Glomerular visceral epithelial cell (primary cell): ENCODE measurements around the gene RGS13.

Source experiments
- DNase-seq: peaks from one replicate; pipeline ENCODE4 v3.0.0-alpha.2; 2016; ENCODE audit errors: extremely low spot score

RGS13 gene, protein sequence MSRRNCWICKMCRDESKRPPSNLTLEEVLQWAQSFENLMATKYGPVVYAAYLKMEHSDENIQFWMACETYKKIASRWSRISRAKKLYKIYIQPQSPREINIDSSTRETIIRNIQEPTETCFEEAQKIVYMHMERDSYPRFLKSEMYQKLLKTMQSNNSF

DNA sequence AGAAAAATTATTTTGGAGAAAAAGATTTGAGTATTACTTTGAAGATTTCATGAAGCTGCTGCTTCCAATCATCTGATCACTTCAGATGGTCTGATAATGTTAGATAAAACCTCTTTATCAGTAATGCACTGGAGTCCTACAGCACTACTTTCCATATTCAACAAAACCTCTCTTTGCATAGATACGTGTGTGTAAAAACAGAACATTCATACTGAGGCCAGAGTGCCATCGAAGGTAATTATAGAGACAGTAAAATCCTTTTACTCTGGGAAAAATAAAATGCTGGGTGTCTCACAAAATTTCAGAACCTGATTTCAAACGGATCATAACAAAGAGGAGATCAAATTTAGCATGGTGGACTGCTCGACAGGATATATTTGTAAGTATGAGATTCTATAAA is at the start of gene RGS13:
Gene RGS13, plus strand, starts transcription at position 209 of the 400 bp plus-strand sequence. CDS start 8,188 bp downstream, outside the sequence.
- DNase-seq: no peak

DNA sequence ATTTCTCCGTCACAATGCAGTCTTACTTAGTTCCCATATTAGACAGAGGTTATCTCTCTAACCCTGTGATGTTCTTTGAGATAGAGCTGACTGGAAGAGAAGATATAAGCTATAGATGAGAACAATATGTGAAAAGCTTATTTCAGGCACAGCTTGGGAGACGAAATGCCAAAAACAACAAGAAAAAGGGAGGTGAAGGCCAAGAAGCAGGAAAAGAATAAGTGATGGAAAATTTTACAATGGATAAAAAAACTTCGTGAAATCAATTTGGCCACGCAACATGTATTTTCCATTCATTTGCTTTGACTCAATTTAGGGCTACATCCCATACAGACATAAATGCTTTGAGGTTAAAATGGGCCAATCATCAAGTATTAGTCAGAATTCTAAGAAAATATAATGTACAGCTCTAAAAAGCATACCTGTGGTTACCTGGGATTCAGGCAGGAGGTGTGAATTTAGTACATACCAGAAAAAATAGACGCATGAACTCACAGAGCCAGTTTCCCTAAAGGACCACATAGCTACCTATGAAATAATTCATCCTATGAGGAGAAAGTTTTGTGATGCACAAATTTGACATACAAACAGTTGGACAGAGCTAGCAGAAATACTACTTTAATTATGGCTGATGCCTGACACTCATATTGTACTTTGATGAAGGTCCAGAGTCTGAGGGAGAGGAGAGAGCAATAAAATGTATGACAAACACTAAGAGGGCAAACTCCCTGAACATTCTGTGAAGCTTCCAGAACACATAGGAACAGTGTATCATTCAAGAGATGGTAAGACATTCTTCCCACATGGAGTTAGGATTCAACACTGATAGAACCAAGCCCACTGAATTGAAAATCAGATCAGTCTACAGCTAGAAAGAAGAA is 48.3 kb upstream of the RGS13 start:
- no peak for DNase-seq

DNA sequence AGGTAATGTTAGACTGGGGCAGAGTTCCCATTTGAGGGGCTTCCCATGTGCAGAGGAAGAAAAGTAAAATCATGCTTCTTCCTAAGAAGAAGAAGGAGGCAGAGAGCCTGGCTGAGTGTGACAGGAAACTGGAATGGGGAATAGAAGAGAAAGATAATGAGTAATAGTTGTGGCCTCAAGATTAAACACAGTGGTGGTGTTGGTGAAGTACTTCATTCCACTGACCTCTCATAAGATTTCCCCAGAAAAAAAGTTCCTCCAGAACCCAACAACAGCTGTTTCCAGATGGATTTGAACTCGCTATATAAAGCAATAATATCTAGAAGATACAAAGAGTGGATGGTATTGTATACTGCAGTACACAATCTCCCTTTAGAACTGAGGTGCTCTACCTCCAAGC is 47.4 kb upstream of the RGS13 start:
- DNase-seq: peak; percentile 5

DNA sequence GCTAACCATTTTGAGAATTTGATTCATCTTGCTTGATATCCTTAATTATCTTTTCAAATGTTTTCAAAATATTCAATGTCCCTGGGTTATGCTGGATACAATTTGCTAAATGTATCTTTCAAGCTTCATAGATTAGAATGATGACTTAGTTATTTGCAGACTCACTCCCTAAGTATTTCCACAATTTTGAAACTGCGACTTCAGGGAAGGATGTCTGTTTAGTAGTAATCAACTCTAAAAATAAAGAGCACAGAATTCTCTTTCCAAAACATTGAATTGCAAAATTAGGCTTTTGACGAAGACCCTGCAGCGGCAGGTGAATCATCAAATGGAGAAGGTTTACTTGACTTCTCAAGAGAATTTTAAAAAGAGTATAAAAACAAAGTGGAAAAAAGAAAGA is 46.1 kb upstream of the RGS13 start:
- no peak for DNase-seq

DNA sequence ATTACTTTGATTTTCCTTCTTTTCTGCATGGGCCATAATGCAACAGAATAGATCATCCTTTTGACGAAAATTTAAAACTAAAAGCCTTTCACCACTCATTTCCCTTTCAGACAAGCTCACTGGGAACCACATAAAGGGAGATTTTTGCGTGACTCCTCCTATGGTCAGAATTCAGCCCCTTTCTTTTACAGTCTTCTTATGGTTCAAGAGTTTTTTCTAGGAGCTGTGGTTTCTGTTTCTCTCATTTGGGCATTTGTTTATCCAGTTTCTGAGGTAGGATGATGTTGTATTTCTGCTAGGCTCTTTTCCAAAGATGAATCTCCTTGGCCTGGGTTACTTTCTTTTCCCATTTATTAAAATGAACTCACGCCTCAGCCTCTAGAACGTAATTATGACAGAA is 43.4 kb upstream of the RGS13 start:
- DNase-seq: no peak

DNA sequence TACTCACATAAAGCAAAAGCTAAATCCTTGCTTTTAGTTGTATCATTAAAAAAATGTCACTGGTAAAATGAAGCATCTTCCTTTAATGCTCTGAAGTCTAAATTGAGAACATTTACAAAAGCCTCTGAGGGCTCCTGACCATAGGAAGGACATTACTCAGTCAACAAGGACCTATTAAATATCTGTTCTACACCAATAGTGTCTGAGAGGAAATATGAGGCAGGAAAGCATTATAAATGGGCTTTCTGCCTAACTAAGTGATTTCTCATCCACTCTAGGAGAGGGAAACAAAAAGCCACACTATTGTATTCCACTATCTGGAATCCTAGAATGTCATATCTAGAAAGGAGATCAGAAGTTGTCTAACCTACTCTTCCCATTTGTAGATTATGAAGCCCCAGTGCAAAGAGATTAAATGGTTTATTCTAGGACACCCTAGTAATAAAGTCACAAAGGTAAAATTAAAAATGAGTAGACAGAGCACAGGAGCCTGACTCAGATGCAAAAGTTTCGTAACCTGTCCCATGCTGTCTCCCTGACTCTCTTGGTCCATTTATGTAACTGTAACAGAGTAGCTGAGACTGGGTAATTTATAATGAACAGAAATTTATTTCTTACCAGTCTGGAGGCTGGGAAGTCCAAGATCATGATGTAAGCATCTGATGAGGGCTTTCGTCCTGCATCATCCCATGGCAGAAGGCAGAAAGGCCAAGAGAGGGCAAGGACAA is 42.8 kb upstream of the RGS13 start:
- no peak for DNase-seq

DNA sequence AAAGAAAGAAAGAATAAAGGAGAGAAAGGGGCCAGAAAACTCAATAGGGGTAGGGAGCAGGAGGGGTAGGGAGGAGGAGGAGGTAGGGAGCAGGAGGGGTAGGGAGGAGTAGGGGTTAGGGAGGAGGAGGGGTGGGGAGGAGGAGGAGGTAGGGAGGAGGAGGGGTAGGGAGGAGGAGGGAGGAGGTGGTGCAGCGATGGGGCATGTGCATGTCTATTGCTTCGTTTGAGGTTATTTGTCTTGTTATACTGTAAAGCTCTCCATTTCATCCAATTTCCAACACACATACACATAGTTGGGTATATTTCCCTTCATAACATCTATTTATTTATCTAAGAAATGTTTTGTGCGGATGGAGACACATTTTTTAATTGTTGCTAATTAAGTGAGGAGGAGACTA is 40.6 kb upstream of the RGS13 start:
- DNase-seq: no peak

DNA sequence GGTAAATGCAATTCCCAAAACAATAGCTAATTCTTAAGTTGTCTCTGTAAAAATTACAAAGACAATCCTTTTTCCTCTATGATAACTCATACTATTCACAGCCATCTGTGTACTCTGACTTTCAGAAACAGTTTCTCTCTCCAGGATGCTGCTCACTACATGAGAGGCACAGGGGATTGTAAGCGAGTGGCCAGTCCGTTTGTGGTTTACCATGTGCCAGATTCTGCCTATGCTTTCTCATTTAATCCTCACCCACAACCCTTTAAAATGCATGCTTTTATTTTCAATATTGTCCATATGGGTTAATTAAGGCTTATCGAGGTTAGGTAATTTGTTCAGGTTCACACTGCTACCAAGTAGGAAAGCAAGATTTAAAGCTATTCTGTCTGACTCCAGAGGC is 37.4 kb upstream of the RGS13 start:
- DNase-seq: no peak

DNA sequence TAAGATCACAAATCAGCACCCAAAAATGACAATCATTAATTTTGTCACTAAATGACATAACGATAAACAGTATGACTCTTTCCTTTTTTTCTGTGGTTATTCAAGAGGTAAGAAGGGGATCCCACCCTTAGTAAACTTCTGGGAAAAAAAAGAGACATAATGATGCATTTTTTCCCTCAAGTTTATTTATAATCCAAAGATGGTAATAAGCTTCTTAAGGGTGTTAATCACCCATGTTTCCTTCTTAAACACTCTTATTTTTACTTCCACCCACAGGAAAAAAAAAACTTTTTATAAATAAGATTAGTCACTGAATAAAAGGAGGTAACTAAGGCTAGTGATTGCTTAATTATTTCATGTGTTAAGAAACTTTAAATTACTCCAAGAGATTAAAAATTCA is 35.7 kb upstream of the RGS13 start:
- DNase-seq: no peak

DNA sequence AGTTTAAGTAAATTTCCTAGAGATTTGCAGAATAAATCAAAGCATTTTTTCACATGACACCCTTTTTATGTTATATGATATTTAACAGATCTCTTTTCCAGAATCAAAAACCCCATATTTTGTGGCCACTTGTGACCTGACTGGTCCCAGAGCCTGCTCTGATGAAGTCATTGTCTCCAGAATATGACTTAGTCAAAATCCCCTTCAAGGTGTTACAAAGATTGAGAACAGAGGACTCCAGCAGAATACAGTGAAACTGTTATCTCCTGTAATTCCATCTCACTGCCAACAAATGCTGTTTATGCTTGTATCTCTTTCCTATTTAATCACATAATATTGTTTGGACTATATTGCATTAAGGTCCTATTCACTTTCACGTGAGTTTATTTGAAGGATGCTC is 34.8 kb upstream of the RGS13 start:
- no peak for DNase-seq

DNA sequence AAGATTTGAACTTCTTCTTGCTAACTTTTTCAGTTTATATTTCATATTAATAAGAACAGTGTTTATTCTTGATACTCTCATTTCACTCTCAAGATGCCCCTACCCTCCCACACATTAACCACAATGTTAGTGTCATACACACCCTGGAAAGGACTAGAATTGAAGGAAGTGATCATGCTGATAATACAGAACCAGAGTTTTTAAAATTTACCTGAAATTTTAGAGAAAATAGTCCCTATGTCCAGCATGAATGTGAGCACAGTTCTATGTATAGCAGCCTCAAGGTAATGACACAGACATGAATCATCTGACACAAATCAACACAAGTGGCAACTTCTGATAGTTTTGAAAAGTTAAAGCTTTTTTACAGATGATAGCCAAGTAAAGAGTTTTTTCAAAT is 34.4 kb upstream of the RGS13 start:
- DNase-seq: no peak

DNA sequence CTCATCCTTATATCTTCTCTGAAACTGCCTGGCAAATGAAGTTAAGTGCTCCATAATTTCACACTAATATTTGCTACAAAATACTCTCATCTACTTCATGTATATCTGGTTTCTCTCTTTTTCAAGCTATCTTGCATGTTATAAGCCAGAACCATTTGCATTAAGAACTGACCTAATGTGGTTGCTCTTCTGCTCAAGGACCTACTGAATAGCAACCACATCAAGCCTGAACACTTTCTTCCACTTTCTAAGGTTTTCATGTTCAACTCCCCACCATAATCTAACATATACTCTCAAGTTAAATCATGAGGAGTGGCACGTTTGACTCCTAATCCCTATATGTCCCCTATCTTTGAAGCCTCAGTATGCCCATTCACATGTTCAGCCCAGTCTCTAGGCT is 33.2 kb upstream of the RGS13 start:
- DNase-seq: no peak

DNA sequence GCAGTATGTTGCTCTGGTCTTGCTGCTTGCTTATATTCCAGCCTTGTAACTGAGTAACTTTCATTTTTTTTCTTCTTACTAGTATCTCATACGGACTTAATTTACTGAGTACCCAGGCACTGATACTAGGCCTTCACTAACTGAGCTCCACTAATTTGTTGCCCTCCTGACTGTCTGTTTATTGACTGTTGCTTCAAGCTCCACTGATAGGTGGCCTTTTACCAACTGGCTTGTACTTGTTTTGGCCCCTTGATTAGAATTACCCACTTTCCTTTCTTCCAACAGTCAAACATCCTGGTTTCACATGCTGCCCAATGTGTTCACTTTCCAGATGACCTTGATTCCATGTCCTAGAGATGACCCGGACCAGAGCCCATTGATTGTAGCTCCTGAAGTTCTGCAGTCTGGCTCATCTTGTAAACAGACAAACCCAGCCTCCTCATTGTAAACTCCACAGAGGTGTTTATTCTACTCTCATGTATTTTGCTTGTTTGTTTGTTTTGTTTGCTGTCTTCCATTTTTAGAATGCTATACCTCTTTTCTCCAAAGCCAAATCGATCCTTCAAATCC is 32.6 kb upstream of the RGS13 start:
- DNase-seq: no peak

DNA sequence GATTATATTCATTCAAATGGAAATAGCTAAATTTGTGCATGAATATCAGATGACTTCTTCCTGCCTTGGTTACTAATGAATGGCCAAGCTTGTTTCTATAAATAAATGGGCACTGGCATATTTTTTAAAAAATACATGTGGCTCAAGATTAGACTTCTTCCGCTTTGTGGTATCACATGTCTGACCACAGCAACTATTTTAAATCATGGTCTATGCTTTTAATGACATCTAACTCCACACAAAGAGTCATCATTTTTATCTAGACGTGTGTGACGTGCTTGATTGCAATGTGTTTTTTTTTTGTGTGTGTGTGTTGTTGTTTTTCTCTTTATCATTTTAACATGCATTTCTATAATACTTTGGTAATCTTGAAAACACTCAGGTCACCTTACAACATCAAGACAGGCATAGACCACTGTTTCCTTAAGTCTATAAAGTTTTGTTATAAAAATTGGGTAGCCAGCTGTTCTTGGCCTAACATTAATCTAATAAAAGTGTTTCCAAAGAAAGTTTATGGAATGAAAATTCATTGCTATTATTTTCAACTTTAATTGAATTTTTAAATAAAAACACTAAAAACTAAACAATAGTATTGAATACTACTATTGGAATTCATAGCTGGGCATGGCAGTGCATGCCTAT is 30.8 kb upstream of the RGS13 start:
- no peak for DNase-seq

DNA sequence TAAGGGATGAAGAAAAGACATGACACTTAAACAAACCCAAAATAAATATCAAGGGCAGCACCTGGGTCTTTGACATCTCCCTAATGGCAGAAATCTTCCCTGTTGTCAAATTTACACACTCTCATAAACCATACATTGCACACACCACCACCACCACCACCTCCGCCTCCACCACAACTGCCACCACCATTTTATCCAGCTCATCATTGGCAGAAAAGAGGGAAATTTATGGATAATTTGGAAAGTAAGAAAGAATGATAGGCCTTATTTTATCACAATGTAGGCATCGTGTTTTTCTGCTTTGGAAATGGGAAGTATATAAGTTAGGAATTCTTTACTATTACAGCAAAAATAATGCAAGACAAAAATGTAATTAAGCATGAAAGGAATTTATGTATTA is 27.3 kb upstream of the RGS13 start:
- no peak for DNase-seq

DNA sequence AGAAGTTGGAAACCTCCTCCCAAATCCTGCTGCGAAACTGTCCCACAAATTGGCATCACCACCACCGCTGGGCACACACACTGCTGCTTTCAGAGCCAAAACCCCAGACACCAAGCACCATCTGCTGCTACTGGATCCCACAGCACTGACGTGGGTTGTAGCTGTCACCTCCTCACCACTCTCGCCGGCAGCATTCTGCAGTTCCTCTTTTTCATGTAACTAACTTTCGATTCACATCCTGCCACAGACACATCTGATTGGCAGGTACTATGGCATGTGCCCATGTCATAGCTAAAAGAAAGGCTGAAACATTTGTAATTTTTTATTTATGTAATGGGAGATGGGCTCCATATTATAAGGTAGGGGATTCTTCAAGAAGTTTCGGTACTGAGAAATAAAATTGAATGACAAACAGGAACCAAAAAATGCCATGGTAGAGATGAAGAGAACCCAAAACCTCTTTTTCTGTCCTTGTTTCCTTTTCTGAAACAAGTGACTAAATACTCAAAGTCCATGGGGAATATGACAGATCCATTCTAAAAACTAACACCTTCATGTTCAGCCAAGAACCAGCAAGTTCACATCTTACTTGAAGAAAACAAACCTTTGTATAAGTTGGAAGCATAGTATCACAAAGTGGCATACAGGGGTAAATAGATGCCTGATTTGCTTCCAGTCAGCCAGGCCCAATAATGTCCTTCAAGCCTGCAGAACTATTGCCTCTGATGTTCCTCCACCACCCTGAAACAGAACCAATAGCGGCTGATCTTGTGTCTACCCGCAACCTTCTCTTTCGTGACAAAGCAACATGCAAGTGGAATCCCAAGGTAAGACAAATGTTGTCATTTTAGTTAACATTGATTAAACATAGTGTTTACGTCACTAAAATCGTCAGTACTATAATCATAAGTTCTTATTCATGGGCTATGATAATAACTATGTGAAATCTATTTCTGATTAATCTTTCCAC is 26.6 kb upstream of the RGS13 start:
- DNase-seq: no peak

DNA sequence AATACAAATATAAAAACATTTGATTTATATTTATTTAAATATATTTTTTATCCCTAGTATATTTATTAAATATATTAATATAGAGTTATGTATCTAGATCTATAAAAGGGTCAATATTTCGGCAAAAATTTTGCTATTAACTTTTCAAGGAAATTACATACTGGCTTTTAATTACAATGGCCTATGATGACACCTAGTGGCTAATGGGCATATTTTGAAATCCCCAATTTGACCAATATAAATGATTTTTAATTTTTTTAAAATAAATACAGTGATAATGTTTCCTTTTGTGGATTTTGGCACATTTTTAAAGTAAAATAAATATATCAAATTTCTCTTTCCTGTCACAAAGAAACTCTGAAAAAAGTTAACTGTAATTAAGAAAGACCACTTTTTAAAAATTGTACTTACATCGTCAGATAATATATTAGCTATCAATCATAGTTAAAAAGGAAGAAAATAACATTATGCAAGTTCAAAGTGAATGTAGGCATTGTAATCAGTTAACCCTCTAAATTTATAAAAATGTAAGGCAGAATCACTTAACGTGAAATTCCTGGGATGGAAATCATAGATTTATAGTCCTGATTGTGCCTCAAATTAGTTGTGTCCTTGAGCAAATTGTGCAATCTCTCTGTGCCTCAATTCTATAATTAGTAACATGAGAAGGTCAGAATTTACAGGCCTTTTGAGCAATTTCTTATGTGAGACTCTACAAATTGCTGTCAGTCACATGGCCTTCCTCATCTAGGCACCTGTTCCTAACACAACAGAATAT is 25.6 kb upstream of the RGS13 start:
- DNase-seq: peak; percentile 15

DNA sequence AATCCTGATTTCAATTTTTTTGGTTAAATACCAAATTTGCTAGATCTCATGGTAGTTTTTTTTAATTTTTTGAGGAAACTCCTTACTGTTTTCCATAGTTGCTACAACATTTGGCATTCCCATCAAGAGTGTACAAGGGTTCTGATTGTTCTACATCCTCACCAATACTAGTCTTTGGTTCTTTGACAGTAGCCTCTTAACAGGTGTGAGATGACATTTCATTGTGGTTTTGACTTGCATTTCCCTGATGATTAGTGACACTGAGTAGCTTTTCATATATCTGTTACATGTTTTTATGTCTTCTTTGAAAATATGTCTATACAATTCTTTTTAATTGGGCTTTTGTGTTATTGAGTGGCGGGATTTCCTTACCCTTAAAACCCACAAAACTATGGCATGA is 20.9 kb upstream of the RGS13 start:
- DNase-seq: no peak

DNA sequence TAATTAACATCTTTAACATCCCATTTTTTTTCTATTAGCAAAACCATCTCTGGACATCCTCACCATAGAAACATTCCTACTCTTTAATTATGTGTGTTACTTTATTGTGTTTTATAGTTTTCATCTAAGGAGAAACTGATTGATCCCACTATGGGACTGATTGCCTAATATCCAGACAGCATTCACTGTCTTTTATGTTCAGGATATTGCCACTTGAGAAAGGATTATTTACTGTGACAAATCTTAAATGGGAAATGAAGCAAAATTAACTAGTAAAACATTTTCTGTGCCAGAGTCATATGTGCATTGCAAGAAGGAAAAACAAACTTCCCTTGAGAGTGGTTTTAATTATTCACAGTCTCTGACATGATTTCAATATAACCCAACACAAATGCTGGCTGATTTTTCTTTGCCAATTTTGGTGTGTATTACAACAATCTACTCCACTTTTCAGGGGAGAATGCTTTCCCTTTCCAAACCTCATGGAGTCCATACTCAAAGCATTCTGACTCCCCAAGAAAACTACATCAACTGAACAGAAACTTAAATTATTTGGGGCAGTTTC is 15.8 kb upstream of the RGS13 start:
- DNase-seq: no peak
